ENCODE data around the gene KRTAP10-6. TPM values are rescaled to one million over a fixed set of nuclear protein-coding genes. Genes with fewer than 3 reads are reported as not detected.
"Not testable (repeated sequence)": the region's sequence is repeated elsewhere in the genome, so short reads cannot be mapped to it uniquely, and the experiment has no call there.

KRTAP10-6 gene
- not detected for total RNA-seq

GRCh38 chr21:44592446-44593311 is at the start of gene KRTAP10-6:
Gene KRTAP10-6 (minus strand): TSS chr21:44592505. CDS start chr21:44592484, 21 bp downstream.
- Histone ChIP-seq H3K27ac (no peak within 1 kb of the TSS), H3K27me3 (peaks cover 0 to 5% (median 0%) of the 10 kb centered on the region in 4 donors), H3K9me3 (no peaks in the 10 kb centered on the region), H3K36me3 (no peaks in the 10 kb centered on the region), H3K4me3 (no peak within 1 kb of the TSS), H3K4me1 (no peaks in the 10 kb centered on the region)
- TF ChIP-seq EP300 (IDR thresholded peaks at IDR 0.05) (no peak), POLR2A (IDR thresholded peaks at IDR 0.05) (no peak), POLR2AphosphoS5 (IDR thresholded peaks at IDR 0.05) (no peak)
- peak in 1 of 2 donors; percentile 62 for DNase-seq
- 62 to 68% methylated on average over 4 to 28 of the region's 33 CpGs for WGBS, 2 donors
- ATAC-seq (ENCODE audit: low FRiP score in 2 of 2): peak in 1 of 2 donors; percentile 23

- H3K4me1 ChIP-seq: no peaks in the 10 kb centered on the region
- H3K36me3 ChIP-seq: no peaks in the 10 kb centered on the region
- ATAC-seq (ENCODE audit: low FRiP score in 2 of 2): no peak
- no peak for DNase-seq
- no peaks in the 10 kb centered on the region for H3K27me3 ChIP-seq
- no peak for TF ChIP-seq POLR2A (IDR thresholded peaks at IDR 0.05)
- no peak for TF ChIP-seq CTCF (IDR thresholded peaks at IDR 0.05)
- TF ChIP-seq EP300 (IDR thresholded peaks at IDR 0.05): no peak
- TF ChIP-seq POLR2AphosphoS5 (IDR thresholded peaks at IDR 0.05): no peak
- no peak overlapping the region for H3K27ac ChIP-seq
- WGBS, 2 donors: 81 to 87% methylated on average over 3 to 5 of the region's 5 CpGs
- no peak overlapping the region for H3K4me3 ChIP-seq
- peaks cover 0 to 17% (median 3%) of the 10 kb centered on the region in 4 donors for H3K9me3 ChIP-seq
Observed at GRCh38 chr21:44640761-44641160, 48.5 kb upstream of the KRTAP10-6 start.

GRCh38 chr21:44639331-44639655 is 47.0 kb upstream of the KRTAP10-6 start:
- 89 to 95% methylated on average over 4 to 12 of the region's 12 CpGs for WGBS, 2 donors
- Histone ChIP-seq H3K27me3 (no peaks in the 10 kb centered on the region), H3K27ac (no peak overlapping the region), H3K36me3 (no peaks in the 10 kb centered on the region), H3K9me3 (peaks cover 0 to 6% (median 0%) of the 10 kb centered on the region in 4 donors), H3K4me1 (no peaks in the 10 kb centered on the region), H3K4me3 (no peak overlapping the region)
- ATAC-seq (ENCODE audit: low FRiP score in 2 of 2) (peak in 1 of 2 donors; percentile 8), DNase-seq (peak in 1 of 2 donors; percentile 43)
- no peak for TF ChIP-seq POLR2AphosphoS5 (IDR thresholded peaks at IDR 0.05)
- no peak for TF ChIP-seq POLR2A (IDR thresholded peaks at IDR 0.05)
- TF ChIP-seq CTCF (IDR thresholded peaks at IDR 0.05): no peak
- no peak for TF ChIP-seq EP300 (IDR thresholded peaks at IDR 0.05)

- not testable (repeated sequence) for H3K4me1 ChIP-seq, H3K27me3 ChIP-seq, H3K9me3 ChIP-seq, H3K27ac ChIP-seq, H3K4me3 ChIP-seq, H3K36me3 ChIP-seq
- peak in 1 of 2 donors; percentile 6 for ATAC-seq (ENCODE audit: low FRiP score in 2 of 2)
- DNase-seq: peak in 1 of 2 donors; percentile 61
- WGBS, 2 donors: 91 to 100% methylated on average over 2 to 14 of the region's 21 CpGs
Observed at GRCh38 chr21:44638506-44639330, 46.4 kb upstream of the KRTAP10-6 start.

- DNase-seq: peak in 1 of 2 donors; percentile 65
Observed at GRCh38 chr21:44637851-44638348, 45.6 kb upstream of the KRTAP10-6 start.

More at GRCh38 chr21:44637851-44638348, 45.6 kb upstream of the KRTAP10-6 start:
- not testable (repeated sequence) for H3K9me3 ChIP-seq; H3K27ac ChIP-seq; ATAC-seq (ENCODE audit: low FRiP score in 2 of 2); H3K36me3 ChIP-seq; H3K4me1 ChIP-seq; H3K4me3 ChIP-seq; H3K27me3 ChIP-seq
- 80 to 82% methylated on average over 3 to 8 of the region's 12 CpGs for WGBS, 2 donors
